ENCODE results near the gene A2M. TPM values are rescaled to one million over a fixed set of nuclear protein-coding genes. Genes with fewer than 3 reads are reported as not detected.

A2M gene
- total RNA-seq, 4 donors from 2014 or later: 77.1 to 135 (median 126) TPM

- Histone ChIP-seq H3K27me3 (no peaks in the 10 kb centered on the region), H3K36me3 (no peaks in the 10 kb centered on the region), H3K27ac (no peak overlapping the region), H3K4me3 (no peak overlapping the region), H3K4me1 (no peaks in the 10 kb centered on the region), H3K9me3 (no peaks in the 10 kb centered on the region)
- DNase-seq (no peak), ATAC-seq (no peak)
- TF ChIP-seq POLR2A (IDR thresholded peaks at IDR 0.05) (no peak), CTCF (IDR thresholded peaks at IDR 0.05 in 4 of 5, conservative IDR thresholded peaks at IDR 0.05 in 1 of 5) (no peak)
- in situ Hi-C loops (cut with MboI; ENCODE audit: low sequenced_read_pairs in 4 of 4) (loop anchor here in 2 of 4 donors (25.0 kb wide), 1 partner anchor 343 kb away; the partner anchor contains the start of gene RIMKLB (in 2 of the 2)), intact Hi-C loops (cut with DNase I; ENCODE audit: low total_unique reads) (no loop called here)
Observed at GRCh38 chr12:9030776-9031175, 84.9 kb downstream of the A2M start.

DNA sequence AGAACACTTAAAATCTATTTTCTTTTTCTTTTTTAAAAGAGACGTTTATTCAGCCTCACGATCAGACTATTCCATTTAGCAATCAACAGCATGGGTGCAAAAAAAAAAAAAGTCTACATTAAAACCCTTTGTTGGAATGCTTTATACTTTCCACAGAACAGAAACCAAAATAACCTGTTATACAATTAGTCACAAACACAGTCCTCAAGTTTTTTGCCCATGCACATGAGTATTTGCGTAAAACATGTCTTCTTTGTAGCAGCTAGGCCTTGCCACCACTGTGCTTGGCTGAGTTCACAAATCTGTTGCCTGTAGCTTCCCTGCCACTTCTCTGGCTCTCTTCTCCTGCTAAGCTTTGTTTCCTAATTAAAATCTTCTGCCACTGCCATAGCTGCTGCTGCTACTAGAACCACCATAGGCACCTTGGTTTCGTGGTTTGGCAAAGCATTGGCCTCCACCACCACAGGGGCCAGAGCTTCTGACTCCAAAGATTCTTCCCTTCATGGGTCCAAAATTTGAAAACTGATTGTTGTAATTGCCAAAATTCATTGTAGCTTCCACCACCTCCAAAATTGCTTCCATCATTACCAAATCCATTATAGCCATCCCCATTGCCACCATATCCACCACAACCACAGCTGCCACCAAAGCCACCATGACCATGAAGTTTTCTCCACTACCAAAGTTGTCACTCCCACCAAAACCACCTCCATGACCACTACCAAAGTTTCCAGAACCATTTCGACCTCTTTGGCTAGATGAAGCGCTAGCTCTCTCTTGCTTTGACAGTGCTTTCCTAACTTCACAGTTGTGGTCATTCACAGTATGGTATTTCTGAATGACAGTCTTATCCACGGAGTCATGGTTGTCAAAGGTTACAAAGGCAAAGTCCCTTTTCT lies 88.3 kb downstream of the A2M start:
- TF ChIP-seq CTCF (IDR thresholded peaks at IDR 0.05 in 4 of 5, conservative IDR thresholded peaks at IDR 0.05 in 1 of 5) (no peak), POLR2A (IDR thresholded peaks at IDR 0.05) (no peak)

GRCh38 chr12:9024512-9024911 lies 91.2 kb downstream of the A2M start:
- ATAC-seq (no peak), DNase-seq (no peak)
- H3K4me1 ChIP-seq: no peaks in the 10 kb centered on the region
- TF ChIP-seq POLR2A (IDR thresholded peaks at IDR 0.05) (no peak), CTCF (IDR thresholded peaks at IDR 0.05 in 4 of 5, conservative IDR thresholded peaks at IDR 0.05 in 1 of 5) (no peak)
- intact Hi-C loops (cut with DNase I; ENCODE audit: low total_unique reads) (no loop called here), in situ Hi-C loops (cut with MboI; ENCODE audit: low sequenced_read_pairs in 4 of 4) (no loop called here)
- no peaks in the 10 kb centered on the region for H3K36me3 ChIP-seq
- no peaks in the 10 kb centered on the region for H3K9me3 ChIP-seq
- no peaks in the 10 kb centered on the region for H3K27me3 ChIP-seq
- H3K27ac ChIP-seq: no peak overlapping the region
- H3K4me3 ChIP-seq: no peak overlapping the region

More for the DNA sequence above, 88.3 kb downstream of the A2M start:
- Histone ChIP-seq H3K4me1 (no peaks in the 10 kb centered on the region), H3K4me3 (no peak overlapping the region), H3K27me3 (no peaks in the 10 kb centered on the region), H3K9me3 (no peaks in the 10 kb centered on the region), H3K27ac (no peak overlapping the region), H3K36me3 (no peaks in the 10 kb centered on the region)
- DNase-seq: no peak
- ATAC-seq: no peak
- in situ Hi-C loops (cut with MboI; ENCODE audit: low sequenced_read_pairs in 4 of 4) (loop anchor here in 2 of 4 donors (25.0 kb wide), 1 partner anchor 340 kb away; the partner anchor contains the start of gene RIMKLB (in 2 of the 2)), intact Hi-C loops (cut with DNase I; ENCODE audit: low total_unique reads) (no loop called here)

GRCh38 chr12:9022592-9022991 lies 93.1 kb downstream of the A2M start:
- H3K27me3 ChIP-seq: no peaks in the 10 kb centered on the region
- H3K9me3 ChIP-seq: no peaks in the 10 kb centered on the region
- in situ Hi-C loops (cut with MboI; ENCODE audit: low sequenced_read_pairs in 4 of 4) (no loop called here), intact Hi-C loops (cut with DNase I; ENCODE audit: low total_unique reads) (no loop called here)
- TF ChIP-seq CTCF (IDR thresholded peaks at IDR 0.05 in 4 of 5, conservative IDR thresholded peaks at IDR 0.05 in 1 of 5) (no peak), POLR2A (IDR thresholded peaks at IDR 0.05) (no peak)
- H3K27ac ChIP-seq: no peak overlapping the region
- ATAC-seq (no peak), DNase-seq (no peak)
- no peaks in the 10 kb centered on the region for H3K36me3 ChIP-seq
- no peak overlapping the region for H3K4me3 ChIP-seq
- no peaks in the 10 kb centered on the region for H3K4me1 ChIP-seq

Other genes starting within 250 kb of the A2M start
- gene PHC1, start 201.4 kb downstream of the A2M start, total RNA-seq: 10 to 100 TPM; 21.9 to 33.5 (median 30.1) TPM
- gene M6PR, start 166.3 kb downstream of the A2M start, total RNA-seq: 10 to 100 TPM; 46.6 to 75.3 (median 66.0) TPM
- 1 to 10 TPM in 2 of 4 donors, under 1 TPM in 2; 0.46 to 1.9 (median 1.4) TPM for gene KLRG1, start 126.4 kb downstream of the A2M start, total RNA-seq
- under 1 TPM in 2 of 4 donors, not detected in 2; 0.07 to 0.46 TPM for gene PZP, start 92.5 kb upstream of the A2M start, total RNA-seq